Activated naive CD8-positive, alpha-beta T cell treated with anti-CD3 and anti-CD28 coated beads, Interleukin-2, amount 50 U/mL, for 24 hours (primary cell): ENCODE results near the gene SACM1L.
"Not testable (repeated sequence)": the region's sequence is repeated elsewhere in the genome, so short reads cannot be mapped to it uniquely, and the experiment has no call there.

ENCODE experiments used
- ATAC-seq: fragments of 150-1000 bp; cut with Tn5 transposase; one replicate; pipeline ENCODE4 v1.10.0; 2021
- DNase-seq: peaks from one replicate; pipeline ENCODE4 v3.0.0; 2021
- H3K27ac Mint-ChIP-seq: one replicate; pipeline ENCODE4 v1.8.0; 2021; ENCODE audit warnings: mild to moderate bottlenecking, mixed read lengths
- H3K27me3 Mint-ChIP-seq: one replicate; pipeline ENCODE4 v1.8.0; 2021; ENCODE audit warnings: mixed read lengths
- H3K36me3 Mint-ChIP-seq: one replicate; pipeline ENCODE4 v1.8.0; 2021; ENCODE audit warnings: low read depth, mixed read lengths
- H3K4me1 Mint-ChIP-seq: one replicate; pipeline ENCODE4 v1.8.0; 2021; ENCODE audit warnings: mixed read lengths
- H3K4me3 Mint-ChIP-seq: one replicate; pipeline ENCODE4 v1.8.0; 2021; ENCODE audit warnings: mild to moderate bottlenecking, moderate library complexity, mixed read lengths
- H3K9me3 Mint-ChIP-seq: one replicate; pipeline ENCODE4 v1.8.0; 2021; ENCODE audit warnings: mixed read lengths

The SACM1L gene

DNA sequence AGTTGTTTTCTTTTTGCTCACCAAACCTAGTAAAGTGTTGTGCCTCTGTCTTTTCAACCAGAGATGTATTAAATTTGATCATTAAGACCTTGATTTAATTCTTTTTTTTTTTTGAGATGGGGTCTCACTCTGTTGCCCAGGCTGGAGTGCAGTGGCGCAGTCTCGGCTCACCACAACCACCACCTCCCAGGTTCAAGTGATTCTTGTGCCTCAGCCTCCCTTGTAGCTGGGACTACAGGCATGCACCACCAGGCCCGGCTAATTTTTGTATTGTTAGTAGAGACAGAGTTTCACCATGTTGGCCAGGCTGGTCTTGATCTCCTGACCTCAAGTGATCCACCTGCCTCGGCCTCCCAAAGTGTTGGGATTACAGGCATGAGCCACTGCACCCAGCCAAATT lies 6.0 kb downstream of the SACM1L start:
- Mint-ChIP-seq H3K36me3 (peaks cover 67% of the 10 kb centered on the region), H3K4me1 (peaks cover 87% of the 10 kb centered on the region), H3K4me3 (peak overlapping the region; percentile 64), H3K27ac (peak overlapping the region; percentile 100)
- not testable (repeated sequence) for H3K27me3 Mint-ChIP-seq, ATAC-seq, H3K9me3 Mint-ChIP-seq, DNase-seq

DNA sequence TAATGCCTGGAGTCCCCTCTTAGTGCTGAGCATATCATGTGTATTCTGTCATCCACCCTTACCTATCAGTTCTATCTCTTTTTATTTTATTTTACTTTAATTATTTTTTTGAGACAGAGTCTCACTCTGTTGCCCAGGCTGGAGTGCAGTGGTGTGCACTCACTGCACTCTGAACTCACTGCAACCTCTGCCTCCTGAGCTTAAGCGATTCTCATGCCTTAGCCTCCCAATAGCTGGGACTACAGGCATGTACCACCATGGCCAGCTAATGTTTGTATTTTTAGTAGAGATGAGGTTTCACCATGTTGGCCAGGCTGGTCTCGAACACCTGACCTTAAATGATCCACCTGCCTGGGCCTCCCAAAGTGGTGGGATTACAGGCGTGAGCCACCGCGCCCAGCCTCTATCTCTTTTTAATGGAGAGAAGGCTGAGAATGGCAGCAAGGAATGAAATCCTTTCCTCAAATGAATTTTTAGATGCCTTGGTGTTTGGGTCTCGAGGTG lies 11.4 kb downstream of the SACM1L start:
- Mint-ChIP-seq H3K36me3 (peaks cover 43% of the 10 kb centered on the region), H3K4me3 (no peak overlapping the region), H3K27me3 (no peaks in the 10 kb centered on the region), H3K27ac (no peak overlapping the region), H3K4me1 (peaks cover 75% of the 10 kb centered on the region), H3K9me3 (no peaks in the 10 kb centered on the region)
- DNase-seq (no peak), ATAC-seq (no peak)

DNA sequence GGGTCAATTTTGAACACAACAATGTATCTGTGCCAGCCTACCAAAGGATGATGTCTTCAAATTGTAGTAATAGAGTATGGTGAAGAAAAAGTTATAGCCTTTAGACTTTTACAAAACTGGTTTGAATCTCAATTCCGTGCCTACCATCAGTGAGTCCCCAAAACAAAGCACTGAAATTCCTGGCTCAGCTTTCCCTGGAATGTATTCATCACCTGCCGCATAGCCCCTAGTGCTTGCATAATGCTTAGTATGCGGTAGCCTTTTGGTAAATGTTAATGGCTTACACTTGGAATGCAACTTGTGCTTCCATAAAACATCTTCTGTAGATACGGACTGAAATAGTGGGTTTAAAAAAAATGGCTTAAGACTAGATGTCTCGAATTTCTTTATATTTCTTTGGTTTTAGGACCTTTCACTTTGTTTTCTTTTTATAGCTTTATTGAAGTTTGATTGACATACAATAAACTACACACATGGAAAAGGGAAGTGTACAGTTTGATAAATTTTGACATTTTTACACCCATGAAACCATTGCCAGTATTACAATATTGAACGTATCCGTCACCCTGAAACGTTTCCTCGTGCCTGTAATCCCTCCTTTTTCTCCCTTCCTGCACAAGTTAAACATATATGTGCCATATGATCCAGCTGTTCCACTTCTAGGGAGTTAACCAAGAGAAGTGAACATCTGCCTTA lies 12.1 kb downstream of the SACM1L start:
- ATAC-seq, result no peak
- Mint-ChIP-seq H3K4me1 (peaks cover 75% of the 10 kb centered on the region), H3K36me3 (peaks cover 43% of the 10 kb centered on the region), H3K27me3 (no peaks in the 10 kb centered on the region), H3K27ac (peak overlapping the region; percentile 32), H3K4me3 (no peak overlapping the region), H3K9me3 (no peaks in the 10 kb centered on the region)
- no peak for DNase-seq

DNA sequence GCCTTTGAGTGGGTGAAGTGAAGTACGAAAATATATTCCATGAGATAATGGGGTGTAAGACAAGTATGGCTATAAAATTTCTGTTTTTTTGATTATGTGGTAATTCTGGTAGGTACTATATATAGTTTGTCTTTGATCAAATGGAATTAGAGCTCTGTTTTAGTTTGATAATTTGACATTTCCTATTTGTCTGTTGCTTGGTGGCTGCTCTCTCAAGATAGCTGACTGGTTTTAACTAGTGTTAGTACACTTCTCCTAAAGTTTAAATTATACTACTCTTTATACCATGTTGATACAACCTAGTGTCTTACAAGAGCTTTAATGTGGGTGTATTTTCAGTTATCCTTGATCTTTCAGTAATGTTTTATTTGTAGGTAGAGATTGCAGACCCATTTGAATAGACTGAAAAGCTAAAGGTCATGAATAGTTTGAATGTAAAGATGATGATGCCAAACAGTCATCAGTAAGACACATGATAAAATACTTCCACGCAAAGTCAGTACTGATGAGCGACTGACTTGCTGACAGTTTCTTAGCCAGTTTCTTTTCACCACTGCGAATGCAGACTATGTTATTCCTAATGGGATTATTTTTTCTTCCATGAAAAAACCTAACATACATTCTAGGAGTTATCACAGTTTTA lies 15.2 kb downstream of the SACM1L start:
- Mint-ChIP-seq H3K27ac (peak overlapping the region; percentile 70), H3K4me3 (no peak overlapping the region), H3K9me3 (no peaks in the 10 kb centered on the region), H3K4me1 (peaks cover 67% of the 10 kb centered on the region), H3K27me3 (no peaks in the 10 kb centered on the region), H3K36me3 (peaks cover 51% of the 10 kb centered on the region)
- DNase-seq (no peak), ATAC-seq (no peak)

DNA sequence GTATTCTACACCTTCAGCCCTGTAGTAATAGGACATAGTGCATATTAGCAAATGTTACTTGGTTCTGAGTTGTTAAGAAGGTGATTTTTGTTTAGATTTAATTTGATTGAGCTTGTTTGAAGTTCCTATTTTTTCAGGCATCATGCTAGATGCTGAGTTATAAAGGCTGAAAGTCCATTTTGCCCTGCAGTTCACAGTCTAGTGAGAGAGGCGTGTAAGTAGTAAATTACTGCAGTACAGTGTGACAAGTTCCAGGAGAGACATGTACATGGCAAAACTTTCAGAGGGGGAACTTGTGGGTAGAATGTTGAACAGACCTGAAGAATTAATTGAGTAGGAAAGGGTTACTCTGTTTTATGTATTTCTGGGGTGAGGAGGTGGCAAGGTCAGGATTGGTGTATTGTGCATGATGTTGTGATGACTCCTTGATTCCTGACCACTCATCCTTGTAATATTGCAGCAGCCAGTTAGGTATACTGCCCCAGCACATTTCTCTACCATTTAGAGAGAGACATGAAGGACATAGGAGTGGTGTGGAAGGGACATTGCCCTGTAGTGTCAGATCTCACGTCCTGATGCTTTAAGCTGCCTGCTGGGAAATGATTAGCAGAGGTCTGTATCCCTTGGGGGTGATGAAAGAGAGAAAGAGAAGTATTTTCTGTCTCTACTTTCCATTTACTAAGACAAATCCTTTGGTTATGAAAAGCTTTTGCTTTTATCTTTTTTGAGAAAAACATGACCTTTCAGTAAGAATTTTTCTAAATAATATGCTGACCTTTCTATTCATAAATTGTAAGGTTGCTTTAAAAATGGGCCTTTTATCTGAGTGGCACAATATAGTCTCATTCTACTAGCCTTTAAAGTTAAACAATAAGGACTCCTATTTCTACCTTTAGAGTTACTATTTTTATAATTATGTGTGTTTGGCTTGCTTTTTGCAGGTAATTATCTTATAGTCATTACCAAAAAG lies 16.9 kb downstream of the SACM1L start:
- ATAC-seq, result peak; percentile 82
- Mint-ChIP-seq H3K9me3 (no peaks in the 10 kb centered on the region), H3K4me1 (peaks cover 60% of the 10 kb centered on the region), H3K36me3 (peaks cover 58% of the 10 kb centered on the region), H3K27me3 (no peaks in the 10 kb centered on the region), H3K4me3 (no peak overlapping the region), H3K27ac (peak overlapping the region; percentile 42)
- no peak for DNase-seq

- Mint-ChIP-seq H3K36me3 (peaks cover 66% of the 10 kb centered on the region), H3K4me3 (no peak overlapping the region), H3K27ac (no peak overlapping the region), H3K27me3 (no peaks in the 10 kb centered on the region), H3K4me1 (peaks cover 24% of the 10 kb centered on the region), H3K9me3 (peaks cover 4% of the 10 kb centered on the region)
- no peak for ATAC-seq
- DNase-seq, result no peak
These were observed 22.7 kb downstream of the SACM1L start for GRCh38 chr3:45711931-45712330.

DNA sequence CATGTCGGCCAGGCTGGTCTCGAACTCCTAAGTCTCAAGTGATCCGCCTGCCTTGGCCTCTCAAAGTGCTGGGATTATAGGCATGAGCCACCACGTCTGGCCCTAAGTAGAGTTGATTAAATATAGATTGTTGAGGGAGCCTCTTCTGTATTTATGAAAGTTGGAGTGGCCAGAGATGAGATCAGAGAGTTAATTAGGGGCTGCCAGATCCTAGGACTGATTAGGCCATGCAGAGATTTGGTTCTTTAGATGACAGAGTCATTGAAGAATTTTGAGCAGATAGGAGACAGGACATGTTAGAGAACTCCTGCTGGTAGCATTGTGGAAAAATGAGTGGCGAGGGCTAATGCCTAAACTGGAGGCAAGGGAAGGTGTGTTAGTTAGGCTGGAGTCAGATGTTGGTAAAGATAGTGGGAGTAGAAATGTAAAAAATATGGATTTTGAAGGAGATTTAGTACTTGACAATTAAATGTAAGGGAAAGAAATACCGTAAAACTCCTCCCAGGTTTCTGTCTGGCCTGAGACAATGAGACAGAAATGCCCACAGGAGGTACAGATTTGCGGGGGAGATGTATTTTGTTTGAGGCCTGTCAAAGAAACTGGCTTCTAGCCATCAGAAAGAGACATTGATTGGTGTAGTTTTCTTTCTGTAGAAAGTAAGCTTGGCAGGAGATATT lies 23.4 kb downstream of the SACM1L start:
- DNase-seq (no peak), ATAC-seq (no peak)
- H3K4me1 Mint-ChIP-seq, result peaks cover 24% of the 10 kb centered on the region
- no peak overlapping the region for H3K4me3 Mint-ChIP-seq
- peak overlapping the region; percentile 47 for H3K27ac Mint-ChIP-seq
- H3K36me3 Mint-ChIP-seq, result peaks cover 67% of the 10 kb centered on the region
- H3K9me3 Mint-ChIP-seq, result peaks cover 4% of the 10 kb centered on the region
- H3K27me3 Mint-ChIP-seq, result no peaks in the 10 kb centered on the region

- no peak overlapping the region for H3K4me3 Mint-ChIP-seq
- peaks cover 31% of the 10 kb centered on the region for H3K4me1 Mint-ChIP-seq
- H3K27me3 Mint-ChIP-seq, result no peaks in the 10 kb centered on the region
- ATAC-seq, result peak; percentile 61
- H3K36me3 Mint-ChIP-seq, result peaks cover 69% of the 10 kb centered on the region
- peaks cover 4% of the 10 kb centered on the region for H3K9me3 Mint-ChIP-seq
- H3K27ac Mint-ChIP-seq, result no peak overlapping the region
- DNase-seq, result no peak
These were observed 26.7 kb downstream of the SACM1L start for GRCh38 chr3:45715945-45716344.

DNA sequence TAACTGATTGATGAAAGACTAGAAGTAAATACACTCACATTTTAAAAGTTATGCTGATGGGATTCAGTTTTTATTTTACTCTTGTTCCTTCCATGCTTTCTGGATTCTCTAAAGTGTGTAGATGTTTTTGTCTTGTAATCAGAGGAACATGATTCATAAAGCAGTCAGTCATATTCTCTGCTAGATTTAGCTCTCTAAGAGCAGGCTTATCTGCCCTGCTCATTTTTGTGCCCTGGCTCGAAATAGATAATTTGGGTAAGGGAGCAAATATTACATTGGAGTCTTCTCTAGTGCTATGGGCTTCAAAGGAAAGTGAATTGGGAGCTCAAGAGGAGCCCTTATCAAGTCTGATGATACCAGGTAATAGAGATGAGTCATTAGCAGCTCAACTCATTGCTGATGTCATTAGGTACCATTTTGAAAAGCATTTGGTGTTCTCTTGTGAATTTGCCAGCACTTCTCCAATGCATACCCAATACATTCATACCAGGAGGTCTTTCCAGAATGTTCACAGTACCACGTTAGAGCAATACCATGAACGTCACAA lies 27.7 kb downstream of the SACM1L start:
- Mint-ChIP-seq H3K9me3 (peaks cover 4% of the 10 kb centered on the region), H3K4me3 (no peak overlapping the region), H3K27ac (peak overlapping the region; percentile 68), H3K27me3 (no peaks in the 10 kb centered on the region), H3K4me1 (peaks cover 30% of the 10 kb centered on the region), H3K36me3 (peaks cover 62% of the 10 kb centered on the region)
- no peak for DNase-seq
- ATAC-seq, result peak; percentile 30

DNA sequence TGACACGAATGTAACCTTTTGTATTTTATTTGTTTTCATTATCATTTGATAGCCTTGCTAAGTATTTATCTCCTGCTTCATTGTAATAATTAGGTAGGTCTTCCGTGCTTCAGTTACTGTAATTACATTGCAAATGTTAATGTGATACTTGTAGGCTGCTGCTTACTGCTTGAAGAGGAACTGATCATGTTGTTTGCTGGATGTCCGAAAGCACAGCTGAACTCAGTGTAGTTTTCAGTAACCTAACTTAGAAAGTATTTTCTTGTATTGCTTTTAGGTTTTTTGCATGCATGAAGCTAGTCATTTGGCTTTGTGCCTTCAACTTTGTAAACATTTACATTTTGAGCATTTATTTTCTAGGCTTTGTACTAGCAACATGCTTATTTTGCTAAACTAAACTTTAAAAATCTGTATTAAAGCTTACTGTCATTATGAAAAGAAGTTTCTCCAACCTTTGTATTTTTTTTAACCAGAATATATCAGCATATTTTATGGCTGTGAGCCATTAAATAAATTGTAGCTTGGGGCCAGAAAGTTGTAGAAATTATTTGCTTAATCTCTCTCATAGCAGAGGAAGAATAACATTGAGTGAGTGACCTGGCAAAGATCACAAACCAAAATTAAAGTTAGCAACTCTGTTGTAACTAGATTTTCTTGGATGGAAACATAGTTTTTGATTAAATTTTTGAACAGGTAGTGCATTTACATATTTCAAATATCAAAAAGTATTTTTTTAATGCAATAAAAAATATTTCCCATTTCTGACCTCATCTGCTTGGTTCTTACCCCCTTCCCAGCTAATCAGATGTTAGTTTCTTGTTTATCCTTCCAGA lies 30.7 kb downstream of the SACM1L start:
- no peak for DNase-seq

GRCh38 chr3:45724911-45725310 lies 35.7 kb downstream of the SACM1L start:
- peaks cover 67% of the 10 kb centered on the region for H3K36me3 Mint-ChIP-seq
- no peaks in the 10 kb centered on the region for H3K9me3 Mint-ChIP-seq
- H3K27me3 Mint-ChIP-seq, result no peaks in the 10 kb centered on the region
- no peak overlapping the region for H3K27ac Mint-ChIP-seq
- ATAC-seq, result no peak
- H3K4me1 Mint-ChIP-seq, result peaks cover 15% of the 10 kb centered on the region
- DNase-seq, result no peak
- H3K4me3 Mint-ChIP-seq, result no peak overlapping the region

More for the DNA sequence above, 30.7 kb downstream of the SACM1L start:
- no peak for ATAC-seq
- no peak overlapping the region for H3K4me3 Mint-ChIP-seq
- H3K27ac Mint-ChIP-seq, result peak overlapping the region; percentile 34
- peaks cover 70% of the 10 kb centered on the region for H3K36me3 Mint-ChIP-seq
- H3K4me1 Mint-ChIP-seq, result peaks cover 30% of the 10 kb centered on the region
- peaks cover 4% of the 10 kb centered on the region for H3K9me3 Mint-ChIP-seq
- no peaks in the 10 kb centered on the region for H3K27me3 Mint-ChIP-seq

- no peaks in the 10 kb centered on the region for H3K9me3 Mint-ChIP-seq
- no peak overlapping the region for H3K4me3 Mint-ChIP-seq
- H3K27me3 Mint-ChIP-seq, result no peaks in the 10 kb centered on the region
- peaks cover 69% of the 10 kb centered on the region for H3K36me3 Mint-ChIP-seq
- peak overlapping the region; percentile 50 for H3K27ac Mint-ChIP-seq
- no peak for DNase-seq
- no peak for ATAC-seq
- peaks cover 25% of the 10 kb centered on the region for H3K4me1 Mint-ChIP-seq
These were observed 40.4 kb downstream of the SACM1L start for GRCh38 chr3:45729614-45730013.
